Activated CD4-positive, alpha-beta T cell treated with anti-CD3 and anti-CD28 coated beads, Interleukin-2, amount 10 ng/mL, durations not matched to agents 7 days and 5 days (primary cell): ENCODE measurements around the gene FCRL3. TPM values are rescaled to one million over a fixed set of nuclear protein-coding genes. Genes with fewer than 3 reads are reported as not detected.

Source experiments
- CTCF ChIA-PET: fragments of 350-600 bp; sonication (Branson Sonifier 250); formaldehyde crosslinking; loops from one replicate; lab custom pipeline; 2021; ENCODE audit warnings: antibody characterized with exemption; lab: Charles Lee
- POLR2A ChIA-PET: fragments of 350-600 bp; sonication (Branson Sonifier 250); formaldehyde crosslinking; loops from one replicate; lab custom pipeline; 2021; ENCODE audit warnings: antibody characterized with exemption; lab: Charles Lee
- DNase-seq: peaks from one replicate; pipeline ENCODE4 v3.0.0-alpha.2; 2020
- H3K27ac Mint-ChIP-seq: one replicate; pipeline ENCODE4 v1.8.0; 2021; ENCODE audit warnings: mild to moderate bottlenecking, moderate library complexity, mixed read lengths
- H3K27me3 Mint-ChIP-seq: one replicate; pipeline ENCODE4 v1.8.0; 2021; ENCODE audit warnings: mixed read lengths
- H3K36me3 Mint-ChIP-seq: one replicate; pipeline ENCODE4 v1.8.0; 2021; ENCODE audit warnings: low read depth, mixed read lengths
- H3K4me1 Mint-ChIP-seq: one replicate; pipeline ENCODE4 v1.8.0; 2021; ENCODE audit warnings: mixed read lengths
- H3K4me3 Mint-ChIP-seq: one replicate; pipeline ENCODE4 v1.8.0; 2021; ENCODE audit warnings: mild to moderate bottlenecking, moderate library complexity, mixed read lengths
- H3K9me3 Mint-ChIP-seq: one replicate; pipeline ENCODE4 v1.8.0; 2021; ENCODE audit warnings: mixed read lengths
- total RNA-seq, 2 experiments: library from RNA; stranded (reverse); gene quantifications; one replicate each; pipeline ENCODE4 v1.2.3, GENCODE V29; 2021

The FCRL3 gene
- total RNA-seq, 2 experiments from 2014 or later = 0.10 to 0.20 TPM

- H3K4me3 Mint-ChIP-seq = no peak overlapping the region
- H3K9me3 Mint-ChIP-seq = no peaks in the 10 kb centered on the region
- no peak for DNase-seq
- no peaks in the 10 kb centered on the region for H3K4me1 Mint-ChIP-seq
- H3K27me3 Mint-ChIP-seq = peaks cover 3% of the 10 kb centered on the region
- no peaks in the 10 kb centered on the region for H3K36me3 Mint-ChIP-seq
- H3K27ac Mint-ChIP-seq = no peak overlapping the region
- CTCF ChIA-PET = no interaction called here
- POLR2A ChIA-PET = interaction anchor here (0.6 kb wide), 1 partner anchor 35 kb away, joined by 3 read pairs; no protein-coding TSS in a partner anchor
These were observed 4.3 kb upstream of the FCRL3 start for GRCh38 chr1:157704878-157705277.

- POLR2A ChIA-PET = interaction anchor here (0.6 kb wide), 1 partner anchor 34 kb away, joined by 3 read pairs; no protein-coding TSS in a partner anchor
- Mint-ChIP-seq H3K4me1 (no peaks in the 10 kb centered on the region), H3K27ac (no peak overlapping the region), H3K36me3 (no peaks in the 10 kb centered on the region), H3K4me3 (no peak overlapping the region), H3K27me3 (peaks cover 10% of the 10 kb centered on the region), H3K9me3 (no peaks in the 10 kb centered on the region)
- no peak for DNase-seq
- CTCF ChIA-PET = no interaction called here
These were observed 3.4 kb upstream of the FCRL3 start for GRCh38 chr1:157703981-157704380.

- H3K36me3 Mint-ChIP-seq = no peaks in the 10 kb centered on the region
- no peaks in the 10 kb centered on the region for H3K9me3 Mint-ChIP-seq
- ChIA-PET CTCF (no interaction called here), POLR2A (no interaction called here)
- peaks cover 10% of the 10 kb centered on the region for H3K27me3 Mint-ChIP-seq
- no peak overlapping the region for H3K27ac Mint-ChIP-seq
- no peaks in the 10 kb centered on the region for H3K4me1 Mint-ChIP-seq
- no peak for DNase-seq
- no peak overlapping the region for H3K4me3 Mint-ChIP-seq
These were observed 1.8 kb upstream of the FCRL3 start for GRCh38 chr1:157702308-157702825.

GRCh38 chr1:157700305-157700704 is 264 bp downstream of the FCRL3 start:
- Mint-ChIP-seq H3K27me3 (peaks cover 10% of the 10 kb centered on the region), H3K9me3 (no peaks in the 10 kb centered on the region), H3K36me3 (no peaks in the 10 kb centered on the region), H3K27ac (no peak overlapping the region), H3K4me3 (no peak overlapping the region), H3K4me1 (no peaks in the 10 kb centered on the region)
- ChIA-PET POLR2A (no interaction called here), CTCF (interaction anchor here (0.5 kb wide), 1 partner anchor 760 kb away, joined by 3 read pairs; no protein-coding TSS in a partner anchor)
- DNase-seq = no peak

- POLR2A ChIA-PET = no interaction called here
- Mint-ChIP-seq H3K36me3 (no peaks in the 10 kb centered on the region), H3K27me3 (peaks cover 7% of the 10 kb centered on the region), H3K27ac (no peak overlapping the region), H3K9me3 (no peaks in the 10 kb centered on the region), H3K4me1 (no peaks in the 10 kb centered on the region), H3K4me3 (no peak overlapping the region)
- DNase-seq = no peak
- CTCF ChIA-PET = no interaction called here
These were observed 2.6 kb downstream of the FCRL3 start for GRCh38 chr1:157697781-157698569.

GRCh38 chr1:157696966-157697628 is 3.5 kb downstream of the FCRL3 start:
- Mint-ChIP-seq H3K27me3 (peaks cover 7% of the 10 kb centered on the region), H3K36me3 (no peaks in the 10 kb centered on the region), H3K4me1 (no peaks in the 10 kb centered on the region), H3K9me3 (no peaks in the 10 kb centered on the region), H3K4me3 (no peak overlapping the region), H3K27ac (no peak overlapping the region)
- no peak for DNase-seq
- POLR2A ChIA-PET = no interaction called here
- CTCF ChIA-PET = no interaction called here

GRCh38 chr1:157695417-157695816 is 5.2 kb downstream of the FCRL3 start:
- Mint-ChIP-seq H3K27me3 (peaks cover 7% of the 10 kb centered on the region), H3K36me3 (no peaks in the 10 kb centered on the region), H3K4me3 (no peak overlapping the region), H3K27ac (no peak overlapping the region), H3K4me1 (no peaks in the 10 kb centered on the region), H3K9me3 (no peaks in the 10 kb centered on the region)
- POLR2A ChIA-PET = no interaction called here
- no peak for DNase-seq
- CTCF ChIA-PET = no interaction called here

GRCh38 chr1:157691285-157691920 is 9.2 kb downstream of the FCRL3 start:
- no peak for DNase-seq
- Mint-ChIP-seq H3K27ac (no peak overlapping the region), H3K9me3 (no peaks in the 10 kb centered on the region), H3K36me3 (no peaks in the 10 kb centered on the region), H3K4me1 (no peaks in the 10 kb centered on the region), H3K4me3 (no peak overlapping the region), H3K27me3 (peaks cover 4% of the 10 kb centered on the region)
- ChIA-PET POLR2A (no interaction called here), CTCF (no interaction called here)

- Mint-ChIP-seq H3K27ac (no peak overlapping the region), H3K27me3 (peaks cover 4% of the 10 kb centered on the region), H3K4me1 (no peaks in the 10 kb centered on the region), H3K9me3 (no peaks in the 10 kb centered on the region), H3K36me3 (no peaks in the 10 kb centered on the region), H3K4me3 (no peak overlapping the region)
- no peak for DNase-seq
- POLR2A ChIA-PET = no interaction called here
- CTCF ChIA-PET = no interaction called here
These were observed 17.7 kb downstream of the FCRL3 start for GRCh38 chr1:157682710-157683437.

GRCh38 chr1:157678721-157679120 is 21.8 kb downstream of the FCRL3 start:
- CTCF ChIA-PET = no interaction called here
- no peaks in the 10 kb centered on the region for H3K36me3 Mint-ChIP-seq
- H3K4me1 Mint-ChIP-seq = no peaks in the 10 kb centered on the region
- POLR2A ChIA-PET = no interaction called here
- peaks cover 7% of the 10 kb centered on the region for H3K9me3 Mint-ChIP-seq
- no peaks in the 10 kb centered on the region for H3K27me3 Mint-ChIP-seq
- H3K27ac Mint-ChIP-seq = no peak overlapping the region
- no peak for DNase-seq
- H3K4me3 Mint-ChIP-seq = no peak overlapping the region

GRCh38 chr1:157673008-157673407 is 27.6 kb downstream of the FCRL3 start:
- CTCF ChIA-PET = no interaction called here
- Mint-ChIP-seq H3K4me1 (no peaks in the 10 kb centered on the region), H3K4me3 (no peak overlapping the region), H3K36me3 (no peaks in the 10 kb centered on the region), H3K9me3 (peaks cover 16% of the 10 kb centered on the region), H3K27me3 (no peaks in the 10 kb centered on the region), H3K27ac (no peak overlapping the region)
- no peak for DNase-seq
- POLR2A ChIA-PET = no interaction called here

- H3K27ac Mint-ChIP-seq = no peak overlapping the region
- H3K36me3 Mint-ChIP-seq = no peaks in the 10 kb centered on the region
- CTCF ChIA-PET = no interaction called here
- H3K4me1 Mint-ChIP-seq = no peaks in the 10 kb centered on the region
- POLR2A ChIA-PET = no interaction called here
- no peak overlapping the region for H3K4me3 Mint-ChIP-seq
- peaks cover 18% of the 10 kb centered on the region for H3K9me3 Mint-ChIP-seq
- DNase-seq = no peak
- H3K27me3 Mint-ChIP-seq = no peaks in the 10 kb centered on the region
These were observed 28.7 kb downstream of the FCRL3 start for GRCh38 chr1:157671895-157672294.
